SW480 (cell line): ENCODE data around the gene SHC1.
A peak's percentile ranks its signal among the peaks of the same experiment; 100 is the strongest.

Experiments used
- DNase-seq: peaks from one replicate; pipeline ENCODE4 v3.0.0-alpha.2; 2016; ENCODE audit warnings: low spot score

Gene SHC1

DNA sequence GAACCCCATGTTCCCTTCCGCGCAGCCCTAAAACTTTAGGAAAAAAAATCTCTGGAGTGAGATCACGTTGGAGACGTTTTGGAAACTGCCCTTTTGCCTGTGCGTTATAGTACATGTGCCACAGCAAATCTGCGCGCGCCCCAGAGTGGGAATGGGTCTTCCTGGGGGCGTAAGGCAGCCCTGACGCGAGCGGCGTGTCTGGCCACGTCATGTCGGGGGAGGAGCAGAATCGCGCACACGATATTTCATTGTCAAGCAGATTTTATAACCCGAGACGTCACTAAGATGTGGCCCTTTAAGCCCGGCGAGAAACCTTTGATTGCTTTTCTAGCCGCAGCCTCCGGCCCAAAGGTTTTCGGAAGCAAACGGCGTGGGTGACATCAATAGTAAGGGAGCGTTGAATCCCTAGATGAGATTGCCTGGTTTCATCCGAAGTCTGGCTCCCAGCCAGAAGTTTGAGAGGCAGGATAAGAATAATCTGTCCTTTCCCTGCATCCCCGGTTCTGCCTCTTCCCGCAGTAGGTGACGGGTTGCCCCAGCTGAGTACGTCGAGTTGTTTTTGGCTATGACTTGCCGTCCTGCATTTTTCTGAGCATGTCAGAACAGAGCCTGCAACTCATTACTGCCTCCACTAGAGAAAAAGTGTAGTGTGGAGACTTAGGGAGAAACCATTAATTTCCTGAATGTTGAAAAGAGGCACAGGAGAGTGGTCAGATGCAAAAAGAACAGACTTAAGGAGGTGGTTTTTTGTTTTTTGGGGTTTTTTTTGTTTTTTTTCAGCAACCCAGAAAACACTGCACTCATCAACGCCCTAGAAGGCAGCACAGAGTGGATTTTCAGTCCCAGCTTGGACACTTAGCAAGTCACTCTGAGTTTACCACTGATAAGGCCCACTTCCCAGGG lies 33.2 kb downstream of the SHC1 start:
- DNase-seq, result peak; percentile 96

DNA sequence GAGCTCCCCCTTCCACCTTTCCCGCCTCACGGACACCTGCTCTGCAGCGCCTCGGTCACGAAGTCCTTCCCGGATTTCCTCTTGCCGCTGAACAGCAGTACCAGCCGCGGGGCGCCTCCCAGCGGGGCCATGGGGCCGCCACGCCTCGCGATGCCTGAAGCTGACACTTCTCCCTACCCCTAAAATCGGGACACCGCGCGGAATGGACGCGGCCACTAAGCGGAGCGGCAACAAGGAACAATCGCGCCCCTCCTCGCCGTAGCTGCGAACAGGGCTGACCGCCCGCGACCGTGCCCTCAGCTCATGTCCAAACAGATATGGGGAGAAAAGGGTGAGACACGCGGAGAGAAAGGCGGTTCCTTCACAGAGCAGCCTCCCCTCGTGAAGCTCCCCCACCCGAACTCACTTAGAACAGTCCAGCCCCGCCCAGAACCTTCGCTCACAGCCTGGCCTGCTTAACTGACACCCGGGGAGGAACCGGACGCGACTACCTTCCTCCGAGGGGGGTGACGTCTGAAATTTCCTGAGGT lies 33.9 kb downstream of the SHC1 start, which contains the start of gene PMVK:
PMVK (minus strand) TSS at position 165 of the 530 bp plus-strand sequence; CDS start at position 131, 34 bp downstream.
- DNase-seq, result peak; percentile 96

DNA sequence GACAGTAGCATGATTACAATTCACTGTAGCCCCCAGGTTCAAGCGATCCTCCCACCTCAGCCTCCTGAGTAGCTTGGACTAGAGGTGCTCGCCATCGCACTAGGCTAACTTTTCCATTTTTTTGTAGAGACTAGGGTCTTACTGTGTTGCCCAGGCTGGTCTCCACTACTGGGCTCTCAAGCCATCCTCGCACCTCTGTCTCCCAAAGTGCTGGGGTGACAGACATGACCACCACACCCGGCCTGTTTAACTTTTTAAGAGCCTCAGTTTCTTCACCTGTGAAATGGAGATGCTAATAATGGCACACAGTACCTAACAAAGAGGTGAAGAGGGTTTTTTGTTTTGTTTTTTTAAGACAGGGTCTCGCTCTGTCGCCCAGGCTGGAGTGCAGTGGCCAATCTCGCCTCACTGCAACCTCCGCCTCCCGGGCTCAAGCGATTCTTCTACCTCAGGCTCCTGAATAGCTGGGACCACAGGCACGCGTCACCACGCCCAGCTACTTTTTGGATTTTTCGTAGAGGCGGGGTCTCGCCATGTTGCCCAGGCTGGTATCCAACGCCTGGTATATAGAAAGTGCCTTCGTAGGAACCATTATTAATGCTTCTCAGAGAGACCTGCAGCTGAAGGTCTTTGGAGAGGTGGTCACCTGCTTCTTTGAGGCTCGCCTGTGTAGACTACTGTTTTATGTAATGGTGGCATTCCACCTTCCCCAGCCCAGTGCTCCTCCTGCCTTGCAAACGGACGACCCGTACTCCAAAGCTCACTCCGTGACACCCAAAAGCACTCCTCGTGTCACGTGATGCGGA lies 34.6 kb downstream of the SHC1 start:
- no peak for DNase-seq

DNA sequence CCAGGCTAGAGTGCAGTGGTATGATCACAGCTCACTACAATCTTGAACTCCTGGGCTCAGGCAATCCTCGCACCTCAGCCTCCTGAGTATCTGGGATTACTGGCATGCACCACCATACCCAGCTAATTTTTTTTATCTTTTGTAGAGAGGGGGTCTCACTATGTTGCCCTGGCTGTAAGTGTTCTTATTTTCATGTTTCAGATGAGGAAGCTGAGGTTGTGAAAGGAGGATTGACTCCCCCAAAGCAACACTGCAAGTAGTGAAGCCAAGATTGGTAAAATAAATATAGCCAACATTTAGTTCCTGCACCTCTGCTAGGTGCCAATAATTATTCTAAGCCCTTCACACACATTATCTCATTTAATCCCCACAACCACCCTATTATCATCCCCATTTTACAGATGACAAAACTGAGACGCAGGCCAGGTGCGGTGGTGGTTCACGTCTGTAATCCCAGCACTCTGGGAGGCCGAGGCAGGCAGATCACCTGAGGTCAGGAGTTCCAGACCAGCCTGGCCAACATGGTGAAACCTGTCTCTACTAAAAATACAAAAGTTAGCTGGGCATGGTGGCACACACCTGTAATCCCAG lies 36.1 kb downstream of the SHC1 start:
- no peak for DNase-seq

DNA sequence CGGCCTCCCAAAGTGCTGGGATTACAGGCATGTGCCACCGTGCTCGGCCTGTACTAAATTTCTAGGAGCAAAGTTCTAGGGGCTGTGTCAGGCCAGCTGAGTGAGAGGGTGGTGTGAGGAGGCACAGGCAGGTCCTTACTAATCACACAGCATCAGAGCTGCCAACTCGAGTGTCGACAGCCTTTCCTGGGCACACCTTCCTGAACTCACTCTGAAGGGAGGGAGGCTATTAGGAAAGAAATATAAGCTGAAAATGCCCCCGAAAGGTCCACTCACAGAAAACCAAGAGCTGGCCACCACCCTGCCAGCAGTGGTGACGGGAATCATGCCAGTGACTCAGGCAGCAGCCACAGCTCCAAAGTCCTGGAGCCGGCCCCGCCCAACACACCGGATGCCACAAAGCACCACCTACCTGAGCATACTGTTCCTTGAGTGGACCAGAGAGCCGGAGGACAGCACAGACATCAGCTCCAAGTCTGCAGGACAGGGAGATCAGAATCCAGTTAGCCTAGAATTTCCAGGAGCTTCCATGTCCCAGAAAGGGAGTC lies 38.5 kb downstream of the SHC1 start:
- peak; percentile 87 for DNase-seq

DNA sequence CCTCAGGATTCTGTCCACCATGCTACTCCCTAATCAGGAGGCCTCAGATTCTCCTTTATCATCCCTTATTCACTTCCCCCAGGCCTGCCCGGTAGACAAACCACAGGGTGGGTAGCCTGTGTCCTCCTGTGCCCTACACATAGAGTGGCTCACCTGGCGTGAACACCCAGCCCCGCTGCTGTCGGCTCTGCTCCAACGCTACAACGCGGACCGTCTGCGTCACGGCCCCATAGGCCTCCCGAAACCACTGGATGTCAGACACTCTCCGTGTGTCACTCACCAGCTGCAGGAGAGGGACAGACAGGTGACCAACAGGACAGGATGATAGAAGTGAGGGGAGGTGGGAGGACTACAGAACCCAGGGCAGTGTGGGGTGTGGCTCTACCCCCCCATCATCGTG lies 44.3 kb downstream of the SHC1 start:
- DNase-seq, result no peak

DNA sequence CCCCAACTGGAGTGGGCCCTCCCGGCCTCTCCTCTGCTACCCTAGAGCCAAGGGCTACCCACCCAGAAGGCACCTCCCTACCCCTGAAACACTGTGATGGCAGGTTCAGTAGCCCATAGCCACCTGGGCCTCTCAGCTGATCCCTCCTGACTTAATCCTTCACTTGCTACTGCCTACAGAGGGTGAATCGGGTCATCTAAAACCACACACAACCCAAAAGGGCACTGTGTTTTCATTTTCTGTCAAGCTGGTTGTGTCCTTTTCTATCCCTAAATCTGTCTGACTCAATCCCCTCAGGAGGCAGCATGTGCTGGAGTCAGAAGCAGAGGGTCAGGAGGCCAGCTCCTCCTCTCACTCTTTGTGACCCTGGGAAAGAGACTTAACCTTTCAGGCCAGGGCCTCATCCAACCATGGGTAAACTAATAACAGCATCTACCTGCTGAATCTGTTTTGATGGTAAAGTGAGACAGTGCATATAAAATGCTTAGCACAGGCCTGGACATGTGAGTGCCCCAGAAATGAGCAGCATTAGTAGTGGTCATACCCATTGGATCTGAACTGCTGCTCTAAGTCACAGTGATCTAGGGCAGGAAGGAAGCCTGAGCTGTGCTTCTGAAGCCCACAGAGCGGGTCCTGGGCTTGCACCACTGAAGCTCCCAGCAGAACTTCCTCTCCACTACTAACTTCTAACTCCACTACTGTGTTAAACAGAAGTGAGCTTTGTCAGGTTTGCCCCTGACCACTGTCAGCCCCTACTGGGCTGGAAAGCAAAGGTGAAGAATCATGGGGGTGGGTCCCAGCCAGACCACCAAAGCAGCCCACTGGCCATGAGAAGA lies 45.0 kb downstream of the SHC1 start:
- DNase-seq, result no peak

DNA sequence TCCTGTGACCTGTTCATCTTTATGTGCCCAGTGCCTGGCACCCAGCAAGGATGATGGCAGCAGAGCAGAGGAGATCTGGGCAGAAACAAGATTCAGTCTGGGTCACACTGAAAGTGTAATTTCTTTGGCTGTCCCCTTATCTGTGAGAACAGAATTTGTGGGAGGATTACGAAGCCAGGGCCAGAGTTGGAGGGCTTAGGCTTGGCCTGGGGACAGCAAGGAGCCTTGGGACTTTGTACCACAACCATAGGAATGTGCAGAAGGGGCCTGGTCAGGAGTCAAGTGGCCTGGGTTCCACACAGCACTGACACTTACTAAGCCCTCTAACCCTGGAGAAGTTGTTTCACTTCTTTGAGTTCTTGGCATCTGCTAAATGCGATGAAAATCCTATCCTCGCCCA lies 46.9 kb downstream of the SHC1 start:
- no peak for DNase-seq

DNA sequence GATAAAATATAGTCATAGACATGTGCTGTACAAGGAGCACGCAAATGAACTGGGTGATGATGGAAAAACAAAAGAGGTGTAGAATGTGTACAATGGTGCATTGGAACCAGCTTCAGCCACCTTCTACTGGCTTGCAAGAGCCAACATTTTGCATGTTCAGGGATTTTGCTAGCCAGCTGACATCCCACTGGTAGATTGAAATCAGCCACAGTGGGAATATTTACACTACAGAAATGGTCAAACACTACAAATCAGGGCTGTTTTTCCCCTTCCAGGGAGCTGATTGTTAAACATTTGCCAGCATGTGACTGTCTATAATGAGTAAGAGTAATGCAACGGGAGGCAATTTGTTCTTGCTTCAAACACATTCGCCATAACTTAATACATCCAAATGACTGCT lies 57.3 kb downstream of the SHC1 start:
- DNase-seq, result no peak

DNA sequence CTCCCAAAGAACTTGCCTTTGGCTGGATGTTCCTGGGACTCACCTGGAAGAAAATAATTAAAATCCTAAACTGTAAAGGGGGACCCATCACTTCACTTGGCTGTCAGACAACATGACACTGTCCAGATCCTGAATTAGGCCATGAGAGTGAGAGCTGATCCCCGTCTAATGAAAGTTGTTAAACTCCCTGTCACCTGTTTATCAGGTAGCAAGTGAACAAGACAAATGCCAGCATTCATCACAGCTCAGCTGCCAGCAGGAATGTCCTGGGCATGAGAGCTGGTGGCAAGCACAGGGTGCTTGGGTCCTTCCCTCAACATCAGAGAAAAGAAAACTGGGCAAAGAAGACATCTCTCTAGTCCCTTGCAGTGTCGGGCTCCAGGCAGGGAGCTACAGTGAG lies 57.8 kb downstream of the SHC1 start:
- DNase-seq, result no peak
